Body of pancreas (tissue), 4 donors: ENCODE results near the gene TGIF2.

Experiments
- POLR2A ChIP-seq, 3 donors: fragments of 450-650 bp; IDR thresholded peaks; one replicate each; pipeline ENCODE4 v1.6.1; 2016; ENCODE audit warnings: antibody characterized with exemption in 3 of 3, mild to moderate bottlenecking in 2 of 3
- TF ChIP-seq, protein P1 (sequence below), 7 experiments: fragments of 450-650 bp in 4 of 7; fragments of 200-600 bp in 3 of 7; sonication (generic) in 3 of 7; IDR thresholded peaks; one replicate each; pipeline ENCODE4 v1.5.1; 2016 to 2019; ENCODE audit warnings: antibody characterized with exemption in 7 of 7

GRCh38 chr20:36573103-36573797 lies at the start of gene TGIF2:
- TF ChIP-seq, protein P1, sequence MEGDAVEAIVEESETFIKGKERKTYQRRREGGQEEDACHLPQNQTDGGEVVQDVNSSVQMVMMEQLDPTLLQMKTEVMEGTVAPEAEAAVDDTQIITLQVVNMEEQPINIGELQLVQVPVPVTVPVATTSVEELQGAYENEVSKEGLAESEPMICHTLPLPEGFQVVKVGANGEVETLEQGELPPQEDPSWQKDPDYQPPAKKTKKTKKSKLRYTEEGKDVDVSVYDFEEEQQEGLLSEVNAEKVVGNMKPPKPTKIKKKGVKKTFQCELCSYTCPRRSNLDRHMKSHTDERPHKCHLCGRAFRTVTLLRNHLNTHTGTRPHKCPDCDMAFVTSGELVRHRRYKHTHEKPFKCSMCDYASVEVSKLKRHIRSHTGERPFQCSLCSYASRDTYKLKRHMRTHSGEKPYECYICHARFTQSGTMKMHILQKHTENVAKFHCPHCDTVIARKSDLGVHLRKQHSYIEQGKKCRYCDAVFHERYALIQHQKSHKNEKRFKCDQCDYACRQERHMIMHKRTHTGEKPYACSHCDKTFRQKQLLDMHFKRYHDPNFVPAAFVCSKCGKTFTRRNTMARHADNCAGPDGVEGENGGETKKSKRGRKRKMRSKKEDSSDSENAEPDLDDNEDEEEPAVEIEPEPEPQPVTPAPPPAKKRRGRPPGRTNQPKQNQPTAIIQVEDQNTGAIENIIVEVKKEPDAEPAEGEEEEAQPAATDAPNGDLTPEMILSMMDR (IDR thresholded peaks at IDR 0.05), result no peak
- TF ChIP-seq POLR2A (IDR thresholded peaks at IDR 0.05), result peak; percentile 66 to 75 (median 71)
